NOMO-1 treated with DMSO at 0.1 percent for 48 hours (cell line): ENCODE measurements around the gene CLNK.
"Not testable (repeated sequence)": the region's sequence is repeated elsewhere in the genome, so short reads cannot be mapped to it uniquely, and the experiment has no call there.

Experiments used
- DNase-seq: peaks from one replicate; lab custom pipeline; 2025; ENCODE audit not compliant: unreplicated experiment; lab: John Stamatoyannopoulos, UW

CLNK gene

DNA sequence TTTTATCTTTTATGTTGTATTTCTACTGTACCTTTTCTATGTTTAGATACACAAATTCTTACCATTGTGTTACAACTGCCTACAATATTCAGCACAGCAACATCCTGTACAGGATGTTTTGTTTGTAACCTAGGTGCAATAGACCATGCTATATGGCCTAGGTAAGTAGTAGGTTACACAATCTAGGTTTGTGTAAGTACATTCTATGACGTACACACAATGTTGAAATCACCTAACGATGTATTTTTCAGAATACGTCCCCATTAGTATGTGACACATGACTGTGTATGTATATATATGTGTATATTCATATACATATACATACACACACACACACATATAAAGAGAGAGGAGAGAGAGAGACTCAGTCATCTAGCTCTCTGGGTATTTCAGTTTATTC, 103.5 kb downstream of the CLNK start:
- no peak for DNase-seq

DNA sequence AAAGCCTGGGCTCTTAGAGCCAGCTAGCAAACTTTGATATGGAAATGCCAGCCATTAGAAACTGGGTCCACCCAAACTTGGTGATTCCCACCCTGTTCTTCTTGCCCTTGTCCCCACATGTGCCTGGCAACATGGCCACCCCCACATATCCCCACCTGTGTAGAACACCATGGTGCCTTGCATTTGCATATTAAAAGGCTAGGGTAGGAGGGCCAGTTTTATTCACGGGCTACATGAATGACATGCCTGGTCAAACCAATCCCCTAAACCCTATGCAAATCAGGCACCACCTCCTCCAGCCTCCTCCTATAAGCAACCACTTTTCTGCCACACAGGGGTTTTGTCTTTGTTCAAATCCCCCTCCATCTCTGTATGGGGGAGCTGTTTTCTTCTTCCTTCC, 104.9 kb downstream of the CLNK start:
- DNase-seq, result no peak

DNA sequence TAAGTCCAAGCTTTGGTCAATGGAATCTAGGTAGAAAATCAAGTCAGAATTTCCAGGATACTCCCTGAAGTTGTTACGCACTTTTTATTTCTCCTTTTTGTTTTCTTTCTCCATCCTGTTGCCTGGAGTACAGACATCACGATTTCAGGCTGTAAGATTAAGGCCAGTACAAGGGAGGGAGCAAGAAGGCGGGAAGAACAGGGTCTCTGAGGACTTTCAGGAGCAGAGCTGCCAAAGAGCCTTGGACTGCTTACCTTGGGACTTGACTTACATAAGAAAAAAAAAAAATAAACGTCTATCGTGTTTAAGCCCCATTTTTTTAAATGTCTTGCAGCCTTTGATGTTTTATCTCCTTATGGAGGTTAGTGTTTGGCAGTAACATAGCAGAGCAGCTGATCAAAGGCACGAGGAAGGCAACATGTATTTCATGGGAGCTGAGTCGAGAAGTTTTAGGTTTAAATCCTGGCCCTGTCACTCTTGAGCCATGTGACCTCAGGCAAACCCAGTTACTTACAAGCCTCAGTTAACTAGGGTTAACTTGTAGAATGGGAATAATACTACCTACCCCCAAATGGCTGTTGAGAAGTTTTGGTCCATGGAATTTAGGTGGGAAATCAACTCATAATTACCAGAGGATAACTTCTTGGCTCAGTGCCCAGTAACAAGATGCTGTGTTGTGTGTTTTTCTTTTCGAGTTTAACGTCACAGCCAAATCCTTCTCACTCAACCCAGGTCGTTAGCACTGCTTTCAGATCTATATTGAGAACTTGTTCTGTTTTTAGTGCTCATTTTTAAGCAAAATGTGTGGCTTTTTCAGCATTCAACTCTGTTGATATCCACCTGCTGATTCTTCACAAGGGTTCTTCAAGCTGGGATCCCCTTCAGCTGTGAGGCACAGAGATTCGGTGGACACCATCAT, 106.8 kb downstream of the CLNK start:
- DNase-seq, result no peak

DNA sequence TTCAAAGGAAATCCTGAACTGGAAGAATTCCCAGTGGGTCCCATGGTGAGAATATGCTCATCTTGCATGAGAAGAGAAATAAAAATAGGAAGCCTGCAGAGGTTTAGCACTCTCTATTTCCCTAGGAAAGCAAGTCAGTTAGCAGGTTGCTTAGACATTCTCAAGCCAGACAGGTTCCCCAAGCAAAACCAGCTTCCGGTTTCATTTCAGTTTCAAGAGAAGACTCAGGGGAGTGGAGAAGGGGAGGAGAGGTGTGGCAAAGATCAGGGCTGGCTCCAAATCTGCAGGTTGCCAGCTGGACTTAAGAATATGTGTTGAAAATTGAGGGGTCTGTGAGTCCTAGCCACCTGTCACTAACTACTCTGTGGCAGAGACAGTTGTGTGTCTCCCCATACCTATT, 107.5 kb downstream of the CLNK start:
- peak; percentile 58 for DNase-seq

DNA sequence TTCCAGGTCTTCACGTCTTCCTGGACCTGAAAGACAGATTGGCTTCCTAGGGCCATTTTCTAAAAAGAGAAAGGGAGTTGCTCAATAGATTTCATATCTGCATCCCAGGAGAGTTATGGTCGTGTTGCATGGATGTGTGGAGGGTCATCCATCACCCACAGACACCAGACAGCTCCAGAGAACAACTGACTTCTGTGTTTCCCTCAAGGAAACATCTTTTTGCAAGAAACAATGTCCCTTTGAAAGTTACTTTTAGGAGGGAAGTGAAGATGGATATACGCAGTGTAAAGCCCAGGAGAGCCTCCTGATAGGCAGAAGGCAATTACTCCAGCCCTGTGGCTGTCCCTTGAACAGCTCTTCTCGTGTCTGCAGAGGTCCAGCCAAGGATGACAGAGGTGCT, 108.3 kb downstream of the CLNK start:
- no peak for DNase-seq

DNA sequence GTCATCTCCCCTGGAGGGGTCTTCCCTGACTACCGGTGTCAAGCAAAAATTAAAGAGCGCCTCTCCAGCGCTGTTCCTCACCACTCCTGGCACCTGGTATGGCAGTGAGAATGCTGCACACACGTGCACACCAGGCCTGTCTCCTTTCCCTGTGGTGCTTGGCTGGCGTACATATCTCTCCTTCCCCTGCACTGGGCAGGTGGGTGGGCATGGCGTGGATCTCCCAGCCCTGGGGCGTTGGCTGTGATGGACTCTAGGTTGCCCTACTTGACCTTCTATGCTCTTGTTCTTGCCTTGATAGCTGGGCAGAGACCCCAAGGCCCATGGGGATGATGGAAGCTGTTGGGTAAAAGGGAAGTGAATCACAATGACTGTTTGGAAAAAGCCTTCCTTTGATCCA, 109.2 kb downstream of the CLNK start:
- DNase-seq, result no peak

DNA sequence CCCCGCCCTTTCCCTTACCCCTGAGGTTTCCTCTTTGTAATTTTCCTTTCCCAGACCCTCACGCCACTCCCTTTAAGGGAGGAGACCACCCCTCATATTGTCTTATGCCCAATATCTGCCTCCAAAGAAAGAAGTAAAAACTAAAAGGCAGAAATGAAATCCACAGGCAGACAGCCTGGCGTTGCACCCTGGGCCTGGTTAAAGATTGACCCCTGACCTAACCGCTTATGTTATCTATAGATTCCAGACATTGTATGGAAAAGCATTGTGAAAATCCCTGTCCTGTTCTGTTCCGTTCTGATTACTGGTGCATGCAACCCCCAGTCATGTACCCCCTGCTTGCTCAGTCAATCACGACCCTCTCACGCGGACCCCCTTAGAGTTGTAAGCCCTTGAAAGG, 110.0 kb downstream of the CLNK start:
- not testable (repeated sequence) for DNase-seq

DNA sequence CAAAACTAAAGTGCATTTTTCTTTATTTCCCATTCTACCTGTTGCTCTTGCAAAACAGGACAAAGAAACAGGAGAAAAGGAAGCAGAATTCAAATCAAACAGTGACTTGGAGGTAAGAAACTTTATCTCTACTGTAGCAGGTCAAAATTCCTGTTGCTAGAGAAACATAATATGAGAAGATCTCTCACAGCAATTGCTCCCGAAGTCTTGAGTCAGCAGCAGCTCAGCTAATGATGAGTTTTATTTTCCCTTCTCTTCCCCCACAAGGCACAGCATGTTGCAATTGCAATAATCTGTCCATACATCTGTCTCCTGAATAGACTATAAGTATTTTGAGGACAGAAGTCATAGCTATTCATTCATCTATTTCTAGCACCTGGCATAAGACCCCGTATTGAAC, 112.7 kb downstream of the CLNK start:
- DNase-seq, result no peak

DNA sequence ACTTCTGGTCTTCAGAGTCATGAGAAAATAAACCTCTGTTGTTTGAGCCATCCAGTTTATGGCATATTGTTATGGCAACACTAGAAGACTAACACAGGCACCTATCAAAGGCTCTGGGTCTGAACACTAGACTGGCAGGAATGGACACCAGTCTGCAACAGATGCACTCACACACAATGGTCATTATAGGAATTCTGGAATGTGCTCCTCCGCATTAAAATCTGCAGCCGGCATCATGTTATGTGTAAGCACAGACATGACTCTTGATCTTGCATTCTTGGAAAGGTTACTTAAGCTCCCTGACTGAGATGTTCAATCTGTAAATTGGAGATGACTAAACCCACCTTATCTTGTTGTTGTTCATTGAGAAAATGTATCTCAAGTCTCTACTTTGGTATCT, 115.1 kb downstream of the CLNK start:
- DNase-seq, result no peak

DNA sequence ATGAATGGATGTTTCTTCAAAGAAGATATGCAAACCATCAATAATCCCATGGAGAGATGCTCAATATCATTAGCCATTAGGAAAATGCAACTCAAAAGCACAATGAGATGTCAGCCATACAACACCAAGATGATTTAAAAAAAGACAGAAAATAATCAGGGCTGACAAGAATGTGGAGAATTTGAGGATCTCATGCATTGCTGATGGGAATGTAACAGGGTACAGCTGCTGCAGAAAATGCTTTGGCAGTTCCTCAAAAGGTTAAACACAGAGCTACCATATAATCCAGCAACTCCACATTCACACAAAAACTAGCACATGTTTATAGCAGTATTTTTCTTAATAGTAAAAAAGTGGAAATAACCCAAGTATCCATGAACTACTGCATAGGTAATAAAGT, 116.8 kb downstream of the CLNK start:
- no peak for DNase-seq

DNA sequence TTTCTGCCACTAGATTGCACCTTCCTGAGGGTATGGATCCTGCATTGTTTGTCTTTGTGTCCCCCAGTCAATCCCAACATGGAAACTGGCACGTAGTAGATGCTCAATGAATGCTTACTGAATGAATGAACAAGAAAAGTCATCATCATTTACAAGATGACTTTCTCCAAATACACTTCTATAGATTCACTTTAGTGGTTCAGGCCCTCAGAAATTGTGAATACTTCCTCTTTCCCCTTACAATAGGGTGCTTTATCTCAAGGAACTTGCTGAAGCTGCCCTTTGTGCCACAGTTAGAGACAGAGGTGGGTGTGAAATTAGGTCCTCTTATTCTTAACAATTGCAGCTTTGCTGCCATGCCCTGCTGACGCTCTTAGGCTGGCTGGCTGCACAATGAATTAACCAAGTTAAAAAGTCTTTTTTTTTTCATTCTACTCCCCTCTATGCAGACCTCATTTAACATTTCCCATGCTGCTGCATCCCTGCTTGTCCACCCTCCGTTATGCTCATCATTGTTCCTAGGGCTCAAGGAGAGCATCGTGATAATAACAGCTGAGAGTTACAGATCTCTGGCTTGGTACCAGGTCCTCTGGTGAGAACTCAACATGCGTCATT, 119.3 kb downstream of the CLNK start:
- peak; percentile 14 for DNase-seq

DNA sequence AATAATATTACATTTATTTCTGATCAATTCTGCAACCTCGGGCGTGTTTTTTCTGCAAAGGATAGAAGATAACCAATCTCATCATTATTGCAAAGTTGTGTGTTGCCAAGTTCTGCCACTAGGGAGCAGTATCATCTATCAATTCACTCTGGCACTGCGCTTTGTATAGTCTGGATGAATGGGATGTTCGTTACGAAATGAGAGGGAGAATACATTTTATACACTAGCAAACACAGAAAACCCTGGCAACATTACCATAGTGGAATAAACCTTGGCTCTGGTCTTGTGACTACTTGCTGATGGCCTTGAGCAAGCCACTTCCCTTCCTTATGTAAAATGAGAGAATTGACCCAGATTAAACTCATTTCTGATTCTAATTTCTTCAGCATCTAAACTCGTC, 129.9 kb downstream of the CLNK start:
- peak; percentile 49 for DNase-seq

DNA sequence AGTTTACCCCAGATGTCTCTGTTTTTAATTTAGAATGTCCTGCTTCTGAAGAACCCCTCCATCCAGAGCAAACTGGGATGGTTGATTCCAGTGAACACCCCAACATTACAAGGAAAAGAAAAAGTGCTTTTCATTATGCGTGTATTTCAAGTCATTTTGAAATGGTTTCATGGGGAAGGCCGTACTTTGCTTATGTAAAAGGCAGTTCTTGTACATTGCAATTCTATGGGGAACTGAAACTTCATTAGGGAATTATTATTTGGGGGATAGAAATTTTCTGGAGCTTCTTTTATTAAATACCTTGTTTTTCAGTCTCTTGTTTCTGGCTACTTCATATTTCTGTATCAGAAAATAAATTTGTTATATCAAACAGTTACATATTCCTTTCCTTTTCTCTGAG, 130.4 kb downstream of the CLNK start:
- no peak for DNase-seq

DNA sequence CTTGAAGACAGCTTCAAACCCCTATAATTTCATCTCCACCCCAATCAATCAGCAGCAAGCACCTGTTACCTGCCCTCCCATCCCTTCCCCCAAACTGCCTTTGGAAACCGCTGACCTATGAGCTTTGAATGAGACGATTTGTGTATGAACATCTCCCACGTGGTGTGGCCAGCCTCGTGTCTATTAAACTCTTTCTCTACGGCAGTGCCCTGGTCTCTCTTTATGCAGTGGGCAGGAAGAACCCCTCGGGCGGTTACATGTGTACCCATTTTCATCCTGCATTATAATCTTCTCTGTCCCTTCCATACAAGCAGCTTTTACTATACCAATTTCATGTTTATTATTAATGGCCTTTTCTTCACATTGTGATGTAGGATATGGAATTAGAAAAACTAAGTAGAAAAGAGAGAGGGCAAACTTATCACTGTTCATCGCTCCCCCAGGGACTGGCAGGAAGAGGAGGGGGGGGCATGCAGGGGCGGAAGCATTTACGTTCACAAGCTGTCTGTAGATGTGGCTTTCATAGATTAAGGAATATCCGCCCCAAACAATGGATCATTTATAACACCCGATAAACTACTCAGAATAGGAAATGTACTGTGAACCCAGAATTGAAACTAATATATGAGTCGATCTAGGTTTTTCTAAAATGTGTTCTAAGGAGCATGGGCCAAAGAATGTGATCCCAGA, 131.8 kb downstream of the CLNK start:
- no peak for DNase-seq

DNA sequence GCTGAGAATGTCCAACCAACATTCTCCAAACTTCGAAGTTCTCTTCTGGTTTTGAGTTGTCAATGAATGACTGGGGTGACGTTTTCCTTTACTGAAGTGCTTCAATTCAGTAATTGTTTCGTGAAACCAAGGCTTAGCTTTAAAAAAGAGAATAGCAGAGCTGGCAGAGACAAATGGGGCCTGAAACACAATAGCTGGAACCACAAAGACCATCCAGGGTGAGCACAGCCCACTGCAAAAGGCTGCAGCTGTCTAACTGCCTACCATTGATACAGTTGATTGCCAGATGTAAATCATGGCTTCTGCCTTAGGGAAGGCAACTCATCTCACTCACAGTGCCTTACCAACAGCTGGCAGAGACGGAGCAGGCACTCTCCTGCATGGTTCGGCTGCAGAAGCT, 148.7 kb downstream of the CLNK start:
- no peak for DNase-seq

DNA sequence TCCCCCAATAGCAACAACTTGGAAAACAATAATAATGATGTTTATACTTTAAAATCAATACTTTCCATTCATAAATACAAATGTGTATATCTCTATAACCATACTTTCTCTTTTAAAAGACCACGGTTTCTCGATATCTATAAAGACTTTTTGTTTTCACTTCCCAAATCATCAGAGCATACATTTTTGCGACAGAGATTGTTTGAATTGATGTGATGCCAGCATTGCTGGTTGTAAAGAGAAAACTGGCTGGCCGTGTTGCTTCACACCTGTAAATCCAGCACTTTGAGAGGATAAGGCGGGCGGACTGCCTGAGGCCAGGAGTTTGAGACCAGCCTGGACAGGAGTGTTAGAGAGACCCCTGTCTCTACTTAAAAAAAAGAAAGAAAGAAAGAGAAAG, 149.7 kb downstream of the CLNK start:
- DNase-seq, result no peak

DNA sequence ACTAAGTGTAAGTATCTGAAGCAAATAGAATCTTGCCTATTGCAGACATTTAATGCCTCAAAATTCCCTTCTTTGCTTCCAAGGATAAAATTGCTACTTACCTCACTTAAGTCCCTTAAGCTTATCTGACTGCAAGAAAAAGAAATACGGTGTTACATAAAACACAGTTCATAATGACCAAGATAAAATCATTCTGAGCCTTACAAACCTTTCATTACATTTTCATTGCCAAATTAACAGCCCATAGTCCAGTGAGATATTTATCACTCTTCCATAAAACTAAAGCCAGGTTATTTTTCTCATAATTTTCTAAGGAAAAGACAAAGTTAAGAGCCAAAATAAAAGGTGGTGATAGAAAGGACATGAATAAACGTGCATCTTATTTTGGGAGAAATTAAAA, 152.4 kb downstream of the CLNK start:
- no peak for DNase-seq

DNA sequence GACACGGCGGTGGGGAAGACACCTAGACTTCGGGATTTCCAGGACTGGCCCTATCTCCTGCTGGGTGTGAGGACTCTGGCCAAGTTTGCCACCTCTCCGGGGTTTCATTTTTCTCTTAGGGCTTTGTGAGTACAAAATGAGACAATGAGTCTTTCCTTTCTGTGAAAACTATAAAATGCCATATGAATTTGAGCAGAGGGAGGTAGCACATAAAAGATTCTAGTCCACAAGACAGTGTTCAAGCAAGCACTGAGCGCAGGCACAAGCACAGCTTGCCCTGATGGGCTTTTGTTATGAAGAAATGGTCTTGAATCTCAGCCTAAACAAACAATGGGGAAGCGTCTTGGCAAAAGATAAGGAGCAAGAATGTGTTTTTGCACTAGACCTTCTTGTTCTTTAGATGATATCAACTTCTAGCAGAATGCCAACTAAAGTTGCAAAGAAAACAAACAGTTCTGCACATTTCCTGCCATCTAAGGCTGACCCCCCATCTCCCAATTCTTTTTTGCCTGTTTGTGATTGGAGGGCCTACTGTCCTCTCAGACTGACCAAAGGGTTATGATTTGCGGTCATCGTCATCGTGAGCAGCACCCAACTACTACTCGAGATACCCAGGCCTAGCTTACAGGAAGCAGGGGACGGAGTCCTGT, 154.3 kb downstream of the CLNK start:
- DNase-seq, result no peak

DNA sequence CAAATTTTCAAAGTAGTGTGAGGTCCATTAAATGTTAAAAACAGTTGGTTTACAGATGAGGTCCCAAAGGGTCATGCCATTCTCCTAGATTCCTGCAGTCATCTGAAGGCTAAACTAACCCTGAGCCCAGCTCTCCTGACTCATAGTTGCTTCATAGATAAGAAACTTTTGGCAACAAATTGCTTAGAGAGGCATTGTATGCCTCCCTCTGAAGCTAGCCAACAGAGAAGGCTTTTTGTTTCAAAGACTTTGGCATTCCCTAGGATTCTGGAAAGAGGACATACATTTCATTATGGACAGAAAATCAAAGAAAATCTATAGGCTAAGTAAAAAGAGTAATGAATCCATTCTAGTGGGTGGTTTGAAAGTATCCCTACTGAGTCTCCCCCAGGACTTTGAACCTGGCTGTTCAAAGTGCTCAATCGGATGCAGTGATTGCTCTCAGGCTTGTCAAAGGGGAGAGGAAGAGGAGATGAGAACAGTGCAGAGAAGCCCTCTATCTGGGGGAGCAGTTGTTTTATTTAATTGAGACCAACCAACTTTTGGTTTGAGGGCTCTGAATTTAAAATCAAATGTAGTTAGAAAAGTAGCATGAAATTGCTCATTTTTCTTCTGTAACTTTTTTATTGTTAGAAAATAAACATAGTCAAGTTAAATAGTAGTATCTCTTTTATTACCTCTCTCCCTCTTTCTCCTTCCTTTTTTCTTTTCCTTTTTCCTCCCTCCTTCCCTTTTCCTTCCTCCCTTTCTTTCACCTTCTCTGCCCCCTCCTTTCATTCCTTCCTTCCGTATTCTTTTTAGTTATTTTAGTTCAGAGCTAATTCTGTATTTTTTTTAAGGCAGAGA, 155.1 kb downstream of the CLNK start:
- no peak for DNase-seq

DNA sequence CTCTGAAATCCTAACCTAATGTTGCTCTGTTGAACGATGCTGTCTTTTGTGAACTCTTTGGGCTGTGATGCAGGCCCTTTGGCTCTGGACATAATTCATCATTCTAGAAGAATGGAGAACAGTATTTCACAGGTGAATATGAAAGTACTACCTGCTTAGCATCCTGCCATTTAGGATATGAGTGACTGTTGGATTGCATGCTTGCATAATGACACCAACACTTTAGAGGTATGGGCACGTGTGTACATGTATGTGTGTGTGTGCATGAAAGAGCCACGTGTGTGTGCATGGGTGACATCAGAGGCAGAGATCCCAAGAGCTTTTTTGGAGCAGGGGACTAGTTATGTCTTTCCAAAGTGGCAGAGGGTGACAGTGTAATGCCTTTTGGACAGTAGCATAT, 157.1 kb downstream of the CLNK start:
- DNase-seq, result no peak
